Activated CD8-positive, alpha-beta memory T cell treated with anti-CD3 and anti-CD28 coated beads, Interleukin-2, amount 10 ng/mL, durations not matched to agents 7 days and 5 days (primary cell): Measurements from ENCODE around the gene LRRC41. TPM values are rescaled to one million over a fixed set of nuclear protein-coding genes. Genes with fewer than 3 reads are reported as not detected.

ENCODE experiments used
- ATAC-seq: fragments of 150-1000 bp; cut with Tn5 transposase; one replicate; pipeline ENCODE4 v1.10.0; 2021; ENCODE audit warnings: moderate library complexity
- CTCF ChIA-PET: fragments of 350-600 bp; sonication (Branson Sonifier 250); formaldehyde crosslinking; loops from one replicate; lab custom pipeline; 2021; ENCODE audit warnings: antibody characterized with exemption; lab: Charles Lee
- DNase-seq: peaks from one replicate; pipeline ENCODE4 v3.0.0-alpha.2; 2020
- H3K27ac Mint-ChIP-seq: one replicate; pipeline ENCODE4 v1.8.0; 2021; ENCODE audit warnings: mild to moderate bottlenecking, mixed read lengths
- H3K27me3 Mint-ChIP-seq: one replicate; pipeline ENCODE4 v1.8.0; 2021; ENCODE audit warnings: mixed read lengths
- H3K36me3 Mint-ChIP-seq: one replicate; pipeline ENCODE4 v1.8.0; 2021; ENCODE audit warnings: mild to moderate bottlenecking, mixed read lengths
- H3K4me1 Mint-ChIP-seq: one replicate; pipeline ENCODE4 v1.8.0; 2021; ENCODE audit warnings: mixed read lengths
- H3K4me3 Mint-ChIP-seq: one replicate; pipeline ENCODE4 v1.8.0; 2021; ENCODE audit warnings: mild to moderate bottlenecking, moderate library complexity, mixed read lengths
- H3K9me3 Mint-ChIP-seq: one replicate; pipeline ENCODE4 v1.8.0; 2022; ENCODE audit warnings: low read depth, mixed read lengths
- total RNA-seq, 2 experiments: library from RNA; stranded (reverse); gene quantifications; one replicate each; pipeline ENCODE4 v1.2.3, GENCODE V29; 2021

Gene LRRC41
- total RNA-seq, 2 experiments from 2014 or later = 33.4 to 44.7 TPM

DNA sequence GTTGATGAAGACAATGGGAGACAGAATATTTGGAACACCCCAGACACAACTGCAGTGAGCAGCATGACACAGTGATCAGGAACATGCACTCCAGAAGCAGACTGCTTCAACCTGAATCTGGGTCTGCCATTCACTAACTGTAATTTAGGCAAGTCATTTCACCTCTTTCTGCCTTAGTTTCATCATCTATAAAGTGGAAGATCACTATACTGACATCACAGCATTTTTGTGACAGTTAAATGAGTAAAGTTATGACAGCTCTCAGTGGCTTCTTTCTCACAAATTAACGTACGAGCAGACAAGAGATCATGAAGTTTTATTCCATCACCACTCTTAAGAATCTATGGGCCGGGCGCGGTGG, 14.3 kb downstream of the LRRC41 start:
- H3K4me3 Mint-ChIP-seq = no peak overlapping the region
- ATAC-seq (no peak), DNase-seq (no peak)
- H3K27ac Mint-ChIP-seq = no peak overlapping the region
- peaks cover 16% of the 10 kb centered on the region for H3K4me1 Mint-ChIP-seq
- H3K36me3 Mint-ChIP-seq = peaks cover 26% of the 10 kb centered on the region
- H3K27me3 Mint-ChIP-seq = no peaks in the 10 kb centered on the region
- H3K9me3 Mint-ChIP-seq = no peaks in the 10 kb centered on the region
- CTCF ChIA-PET = no interaction called here

- Mint-ChIP-seq H3K36me3 (peaks cover 28% of the 10 kb centered on the region), H3K4me3 (no peak overlapping the region)
- CTCF ChIA-PET = no interaction called here
These were observed 14.8 kb downstream of the LRRC41 start for GRCh38 chr1:46288485-46289133.

DNA sequence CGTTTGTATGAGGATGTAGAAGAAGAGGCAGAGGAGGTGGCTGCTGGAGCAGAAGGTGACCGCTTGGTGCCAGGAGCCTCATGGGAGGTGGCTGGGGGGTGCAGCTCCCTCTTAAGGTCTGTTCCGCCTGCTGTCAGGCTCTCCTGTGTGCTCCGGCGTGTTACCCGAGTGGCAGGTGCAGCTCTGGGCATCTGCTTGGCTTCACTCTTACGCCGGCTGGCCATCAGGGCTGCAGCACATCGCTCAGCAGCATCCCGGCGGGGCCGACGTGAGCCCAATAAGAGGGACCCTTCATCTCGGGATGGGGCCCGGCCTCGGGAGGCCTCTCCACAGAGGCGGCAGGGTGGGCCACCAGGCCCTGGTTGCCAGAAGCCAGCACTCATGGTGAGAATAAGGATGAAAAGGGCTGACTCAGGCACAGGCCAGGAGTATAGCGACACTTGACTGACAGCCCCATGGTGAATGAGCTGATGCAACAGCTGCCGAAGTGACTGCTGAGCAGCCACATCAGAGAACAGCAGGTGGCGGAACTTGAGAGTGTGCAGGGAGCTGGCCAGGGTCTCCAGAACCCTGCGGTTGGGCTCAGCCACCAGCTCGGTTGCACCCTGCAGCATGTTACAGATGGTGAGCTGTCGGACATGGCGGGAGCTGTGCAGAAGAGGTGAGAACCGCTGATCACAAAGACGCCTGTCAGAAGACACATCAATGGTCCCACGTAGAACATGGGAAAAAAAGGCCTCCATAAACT, 17.5 kb downstream of the LRRC41 start:
- Mint-ChIP-seq H3K4me1 (peaks cover 16% of the 10 kb centered on the region), H3K36me3 (peaks cover 37% of the 10 kb centered on the region), H3K4me3 (no peak overlapping the region), H3K27ac (peak overlapping the region; percentile 58), H3K9me3 (no peaks in the 10 kb centered on the region), H3K27me3 (no peaks in the 10 kb centered on the region)
- CTCF ChIA-PET = interaction anchor here (0.9 to 2.4 kb wide), 3 partner anchors 27 to 62 kb away, joined by 3 to 10 read pairs (median 6); no protein-coding TSS in a partner anchor
- ATAC-seq (peak; percentile 69), DNase-seq (peak; percentile 67)

More at GRCh38 chr1:46288485-46289133, 14.8 kb downstream of the LRRC41 start:
- no peaks in the 10 kb centered on the region for H3K27me3 Mint-ChIP-seq
- H3K9me3 Mint-ChIP-seq = no peaks in the 10 kb centered on the region
- DNase-seq (no peak), ATAC-seq (no peak)
- peak overlapping the region; percentile 10 for H3K27ac Mint-ChIP-seq
- peaks cover 16% of the 10 kb centered on the region for H3K4me1 Mint-ChIP-seq

- no peaks in the 10 kb centered on the region for H3K9me3 Mint-ChIP-seq
- peaks cover 39% of the 10 kb centered on the region for H3K36me3 Mint-ChIP-seq
- H3K4me1 Mint-ChIP-seq = peaks cover 16% of the 10 kb centered on the region
- CTCF ChIA-PET = interaction anchor here (0.9 to 2.4 kb wide), 5 partner anchors 11 to 62 kb away, joined by 3 to 10 read pairs (median 5); no protein-coding TSS in a partner anchor
- H3K27me3 Mint-ChIP-seq = no peaks in the 10 kb centered on the region
- H3K27ac Mint-ChIP-seq = peak overlapping the region; percentile 11
- no peak overlapping the region for H3K4me3 Mint-ChIP-seq
- ATAC-seq (no peak), DNase-seq (no peak)
These were observed 18.5 kb downstream of the LRRC41 start for GRCh38 chr1:46284597-46285564.

GRCh38 chr1:46284058-46284457, 19.4 kb downstream of the LRRC41 start:
- no peak overlapping the region for H3K4me3 Mint-ChIP-seq
- H3K4me1 Mint-ChIP-seq = peaks cover 16% of the 10 kb centered on the region
- peaks cover 36% of the 10 kb centered on the region for H3K36me3 Mint-ChIP-seq
- H3K27me3 Mint-ChIP-seq = no peaks in the 10 kb centered on the region
- no peaks in the 10 kb centered on the region for H3K9me3 Mint-ChIP-seq
- ATAC-seq (no peak), DNase-seq (no peak)
- no peak overlapping the region for H3K27ac Mint-ChIP-seq
- CTCF ChIA-PET = interaction anchor here (1.1 to 2.4 kb wide), 3 partner anchors 10 to 60 kb away, joined by 5 to 6 read pairs (median 5); no protein-coding TSS in a partner anchor

GRCh38 chr1:46281021-46281420, 22.4 kb downstream of the LRRC41 start:
- ATAC-seq = no peak
- Mint-ChIP-seq H3K4me3 (no peak overlapping the region), H3K9me3 (no peaks in the 10 kb centered on the region), H3K4me1 (peaks cover 3% of the 10 kb centered on the region), H3K36me3 (peaks cover 44% of the 10 kb centered on the region), H3K27me3 (no peaks in the 10 kb centered on the region), H3K27ac (no peak overlapping the region)
- DNase-seq = no peak
- CTCF ChIA-PET = interaction anchor here (1.5 kb wide), 1 partner anchor 17 kb away, joined by 3 read pairs; no protein-coding TSS in a partner anchor

- no peaks in the 10 kb centered on the region for H3K27me3 Mint-ChIP-seq
- H3K36me3 Mint-ChIP-seq = peaks cover 51% of the 10 kb centered on the region
- H3K27ac Mint-ChIP-seq = no peak overlapping the region
- H3K4me1 Mint-ChIP-seq = peaks cover 1% of the 10 kb centered on the region
- DNase-seq (no peak), ATAC-seq (no peak)
- H3K4me3 Mint-ChIP-seq = no peak overlapping the region
- H3K9me3 Mint-ChIP-seq = no peaks in the 10 kb centered on the region
- CTCF ChIA-PET = no interaction called here
These were observed 23.3 kb downstream of the LRRC41 start for GRCh38 chr1:46280092-46280491.

DNA sequence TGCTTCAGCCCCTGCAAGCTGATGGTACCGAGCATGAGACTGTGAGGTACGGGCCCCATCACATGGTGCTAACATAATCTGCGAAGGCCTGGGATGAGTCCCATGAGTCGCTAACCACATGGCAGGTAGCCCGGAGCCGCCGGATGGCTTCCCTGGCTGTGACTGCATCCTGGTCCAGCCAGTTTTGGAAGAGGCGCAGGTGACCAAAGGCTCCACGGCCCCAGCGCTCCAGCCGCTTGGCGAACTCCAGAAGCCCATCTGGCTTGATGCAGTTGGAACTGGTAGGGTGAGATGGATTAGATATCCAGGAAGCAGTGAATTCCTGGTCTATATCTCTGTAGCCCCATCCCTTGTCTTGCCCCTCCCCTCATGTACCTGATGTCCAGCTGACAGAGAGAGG, 24.6 kb downstream of the LRRC41 start:
- Mint-ChIP-seq H3K36me3 (peaks cover 50% of the 10 kb centered on the region), H3K4me1 (no peaks in the 10 kb centered on the region), H3K4me3 (no peak overlapping the region), H3K9me3 (no peaks in the 10 kb centered on the region), H3K27me3 (no peaks in the 10 kb centered on the region), H3K27ac (no peak overlapping the region)
- CTCF ChIA-PET = no interaction called here
- ATAC-seq (no peak), DNase-seq (no peak)

DNA sequence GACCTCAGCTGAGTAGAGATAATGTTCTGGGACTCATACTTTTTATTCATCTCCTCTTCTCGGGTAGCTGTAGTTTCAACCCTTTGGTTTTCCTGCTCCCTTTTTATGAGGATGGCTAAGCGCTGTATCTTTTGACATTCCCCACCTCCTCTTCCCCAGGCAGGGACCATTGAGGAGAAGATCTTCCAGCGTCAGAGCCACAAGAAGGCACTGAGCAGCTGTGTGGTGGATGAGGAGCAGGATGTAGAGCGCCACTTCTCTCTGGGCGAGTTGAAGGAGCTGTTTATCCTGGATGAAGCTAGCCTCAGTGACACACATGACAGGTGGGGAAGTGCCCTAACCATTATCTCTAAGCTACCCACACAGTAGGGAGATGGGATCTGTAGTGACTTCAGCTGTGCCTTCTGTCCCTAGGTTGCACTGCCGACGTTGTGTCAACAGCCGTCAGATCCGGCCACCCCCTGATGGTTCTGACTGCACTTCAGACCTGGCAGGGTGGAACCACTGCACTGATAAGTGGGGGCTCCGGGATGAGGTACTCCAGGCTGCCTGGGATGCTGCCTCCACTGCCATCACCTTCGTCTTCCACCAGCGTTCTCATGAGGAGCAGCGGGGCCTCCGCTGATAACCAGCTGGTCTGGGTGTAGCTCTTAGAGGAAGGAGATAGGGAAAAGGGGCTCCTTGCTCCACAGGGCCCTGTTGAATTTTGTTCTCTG, 25.6 kb downstream of the LRRC41 start:
- ATAC-seq (no peak), DNase-seq (no peak)
- no peak overlapping the region for H3K27ac Mint-ChIP-seq
- H3K36me3 Mint-ChIP-seq = peaks cover 53% of the 10 kb centered on the region
- H3K4me1 Mint-ChIP-seq = no peaks in the 10 kb centered on the region
- CTCF ChIA-PET = interaction anchor here (0.8 kb wide), 1 partner anchor 54 kb away, joined by 3 read pairs; no protein-coding TSS in a partner anchor
- no peaks in the 10 kb centered on the region for H3K27me3 Mint-ChIP-seq
- no peak overlapping the region for H3K4me3 Mint-ChIP-seq
- H3K9me3 Mint-ChIP-seq = no peaks in the 10 kb centered on the region

DNA sequence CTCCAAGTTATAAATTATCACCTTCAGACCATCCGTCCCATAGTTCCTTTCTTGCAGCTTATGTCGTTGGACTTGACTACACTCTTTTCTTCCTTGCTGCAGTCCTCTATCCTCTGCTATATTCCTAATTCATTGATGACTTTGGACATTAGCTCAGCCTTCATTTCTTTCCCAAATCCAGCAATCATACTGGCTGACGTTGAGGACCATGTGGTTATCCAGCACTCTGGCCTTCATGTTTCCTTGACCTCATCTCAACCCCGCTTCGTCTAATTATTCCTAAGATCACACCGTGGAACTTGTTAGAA, 28.4 kb downstream of the LRRC41 start:
- no peak overlapping the region for H3K27ac Mint-ChIP-seq
- H3K27me3 Mint-ChIP-seq = no peaks in the 10 kb centered on the region
- H3K36me3 Mint-ChIP-seq = peaks cover 55% of the 10 kb centered on the region
- DNase-seq (no peak), ATAC-seq (no peak)
- H3K4me3 Mint-ChIP-seq = no peak overlapping the region
- H3K4me1 Mint-ChIP-seq = no peaks in the 10 kb centered on the region
- CTCF ChIA-PET = interaction anchor here (1.5 to 2.3 kb wide), 2 partner anchors 9 to 30 kb away, joined by 5 read pairs; no protein-coding TSS in a partner anchor
- no peaks in the 10 kb centered on the region for H3K9me3 Mint-ChIP-seq

DNA sequence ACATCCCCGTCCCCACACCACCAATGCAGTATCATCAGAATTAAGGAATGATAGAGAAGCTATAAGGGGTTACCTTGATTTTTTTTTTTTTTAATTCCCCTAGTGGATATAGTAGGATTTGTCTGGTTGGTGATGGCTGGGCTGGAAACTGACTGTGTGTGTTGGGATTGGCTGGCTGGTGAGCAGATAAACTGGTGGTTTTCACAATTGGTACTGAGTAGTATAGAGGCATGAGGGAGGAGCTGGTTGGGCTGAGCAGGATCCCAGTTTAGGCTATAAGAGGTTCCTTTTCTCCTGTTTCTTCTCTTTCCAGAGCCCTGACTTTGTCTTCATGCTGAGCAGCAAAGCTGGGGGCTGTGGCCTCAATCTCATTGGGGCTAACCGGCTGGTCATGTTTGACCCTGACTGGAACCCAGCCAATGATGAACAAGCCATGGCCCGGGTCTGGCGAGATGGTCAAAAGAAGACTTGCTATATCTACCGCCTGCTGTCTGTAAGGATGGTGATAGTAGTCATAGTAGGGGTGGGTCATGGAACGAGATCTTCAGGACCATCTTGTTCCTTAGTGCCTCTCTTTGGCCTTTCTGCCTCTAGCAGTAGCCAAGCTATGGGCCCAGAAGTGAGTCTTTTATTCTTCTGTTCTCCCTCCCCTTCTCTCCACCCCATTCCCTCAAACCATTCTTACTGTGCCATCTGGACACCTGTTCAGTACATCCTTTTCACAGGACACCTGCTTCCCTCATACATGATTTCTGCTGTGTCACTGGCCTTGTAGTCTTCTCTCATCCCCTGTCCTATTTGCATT, 29.0 kb downstream of the LRRC41 start:
- Mint-ChIP-seq H3K27ac (no peak overlapping the region), H3K27me3 (no peaks in the 10 kb centered on the region), H3K4me1 (no peaks in the 10 kb centered on the region), H3K4me3 (no peak overlapping the region), H3K36me3 (peaks cover 58% of the 10 kb centered on the region), H3K9me3 (no peaks in the 10 kb centered on the region)
- ATAC-seq = no peak
- CTCF ChIA-PET = interaction anchor here (1.5 to 2.3 kb wide), 2 partner anchors 9 to 29 kb away, joined by 5 read pairs; no protein-coding TSS in a partner anchor
- DNase-seq = no peak

GRCh38 chr1:46268578-46268977, 34.8 kb downstream of the LRRC41 start:
- Mint-ChIP-seq H3K9me3 (no peaks in the 10 kb centered on the region), H3K27me3 (no peaks in the 10 kb centered on the region), H3K4me1 (no peaks in the 10 kb centered on the region), H3K27ac (no peak overlapping the region), H3K36me3 (peaks cover 60% of the 10 kb centered on the region), H3K4me3 (no peak overlapping the region)
- DNase-seq (no peak), ATAC-seq (no peak)
- CTCF ChIA-PET = no interaction called here
